Mesendoderm (in vitro differentiated cells): ENCODE data around the gene ITIH5.
A peak's percentile ranks its signal among the peaks of the same experiment; 100 is the strongest.

ENCODE experiments used
- DNase-seq: peaks from one replicate; pipeline ENCODE4 v3.0.0; 2013
- H2AK5ac ChIP-seq: 2 replicates; pipeline ENCODE4 v1.6.1; 2013; ENCODE audit warnings: low read length, inconsistent platforms
- H2BK120ac ChIP-seq: 2 replicates; pipeline ENCODE4 v1.6.1; 2013; ENCODE audit warnings: low read depth, mild to moderate bottlenecking, low read length, moderate library complexity, mixed read lengths
- H2BK15ac ChIP-seq: replicated peaks from 2 replicates; pipeline ENCODE4 v1.6.1; 2013; ENCODE audit warnings: low read depth, mild to moderate bottlenecking, moderate library complexity
- H2BK5ac ChIP-seq: 2 replicates; pipeline ENCODE4 v1.6.1; 2013; ENCODE audit warnings: low read length, inconsistent platforms
- H3K18ac ChIP-seq: 2 replicates; pipeline ENCODE4 v1.6.1; 2013; ENCODE audit warnings: mild to moderate bottlenecking, low read length, mixed read lengths
- H3K23ac ChIP-seq: one replicate; pipeline ENCODE4 v1.6.1; 2013; ENCODE audit warnings: low read length
- H3K27ac ChIP-seq: 2 replicates; pipeline ENCODE4 v1.5.1; 2013; ENCODE audit warnings: low read depth, mild to moderate bottlenecking, inconsistent platforms, low read length, moderate library complexity
- H3K27me3 ChIP-seq: 2 replicates; pipeline ENCODE4 v1.6.1; 2013; ENCODE audit warnings: low read length, control low read depth, mild to moderate bottlenecking, inconsistent platforms; ENCODE audit not compliant: insufficient read depth, poor library complexity
- H3K36me3 ChIP-seq: 2 replicates; pipeline ENCODE4 v1.6.1; 2013; ENCODE audit warnings: low read length, inconsistent platforms; ENCODE audit not compliant: control insufficient read depth, insufficient read depth
- H3K4ac ChIP-seq: one replicate; pipeline ENCODE4 v1.6.1; 2013; ENCODE audit warnings: low read depth, mild to moderate bottlenecking, low read length, moderate library complexity
- H3K4me1 ChIP-seq: 2 replicates; pipeline ENCODE4 v1.6.1; 2013; ENCODE audit warnings: low read depth, low read length, inconsistent platforms; ENCODE audit not compliant: control insufficient read depth
- H3K4me2 ChIP-seq: 2 replicates; pipeline ENCODE4 v1.6.1; 2013; ENCODE audit warnings: low read length
- H3K4me3 ChIP-seq: 2 replicates; pipeline ENCODE4 v1.5.1; 2013; ENCODE audit warnings: mild to moderate bottlenecking, low read length
- H3K56ac ChIP-seq: one replicate; pipeline ENCODE4 v1.6.1; 2013; ENCODE audit warnings: low read length
- H3K79me1 ChIP-seq: 2 replicates; pipeline ENCODE4 v1.6.1; 2013; ENCODE audit warnings: low read length, inconsistent platforms
- H3K79me2 ChIP-seq: 2 replicates; pipeline ENCODE4 v1.6.1; 2013; ENCODE audit warnings: mild to moderate bottlenecking, low read length; ENCODE audit not compliant: control insufficient read depth, insufficient read depth
- H3K9ac ChIP-seq: 2 replicates; pipeline ENCODE4 v1.6.1; 2013; ENCODE audit warnings: low read length, inconsistent platforms
- H4K5ac ChIP-seq: one replicate; pipeline ENCODE4 v1.6.1; 2013; ENCODE audit warnings: low read length
- H4K8ac ChIP-seq: one replicate; pipeline ENCODE4 v1.6.1; 2013; ENCODE audit warnings: low read depth, mild to moderate bottlenecking, control low read depth, low read length, moderate library complexity
- WGBS: extraction: QIAGEN DNeasy Blood & Tissue Kit; methylation state at CpG from one replicate; pipeline ENCODE4 v1.1.7; 2013; ENCODE audit warnings: low lambda C conversion rate, missing lambda C conversion rate; ENCODE audit not compliant: insufficient coverage; ENCODE audit errors: extremely low coverage; 5-methylcytosine and 5-hydroxymethylcytosine counted together

The ITIH5 gene

DNA sequence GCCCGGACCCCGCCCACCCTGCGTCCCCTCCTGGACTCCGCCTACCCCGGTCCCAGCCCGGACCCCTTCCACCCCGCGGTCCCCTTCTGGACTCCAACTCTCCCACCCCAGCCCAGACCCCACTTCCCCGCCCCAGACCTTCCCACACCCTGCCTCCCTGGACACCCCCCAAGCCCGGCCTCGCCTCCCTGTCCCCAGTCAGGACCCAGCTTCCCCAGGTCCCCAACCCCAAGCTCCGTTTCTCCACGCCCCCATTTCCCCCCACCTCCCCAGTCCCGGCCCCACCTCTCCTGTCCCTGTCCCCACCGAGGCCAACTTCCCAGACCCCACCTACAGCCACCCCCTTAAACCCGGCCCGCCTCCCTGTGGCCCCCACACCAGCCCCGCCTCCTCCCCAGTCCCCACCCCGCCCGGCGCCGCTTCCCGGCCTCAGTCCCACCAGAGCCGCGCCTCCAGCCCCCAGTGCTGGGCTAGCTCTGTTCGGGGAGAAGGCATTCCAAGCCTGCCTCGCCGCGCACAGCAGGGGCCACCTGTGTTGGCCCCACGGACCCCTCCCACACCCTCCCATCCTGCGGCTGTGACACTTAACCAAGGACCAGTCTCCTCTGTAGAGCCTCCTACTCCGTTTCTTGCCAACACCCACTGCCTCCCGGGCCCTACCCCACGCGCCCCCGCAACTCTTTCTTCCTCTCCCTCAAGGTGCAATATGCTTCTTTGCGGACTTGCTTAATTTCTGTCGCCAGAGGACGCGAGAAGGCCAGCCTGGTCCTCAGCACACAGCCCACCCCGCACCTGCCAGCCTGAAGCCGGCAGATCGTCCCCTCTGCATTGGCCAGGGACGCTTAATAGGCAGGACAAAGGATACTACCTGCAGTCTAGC is 736 bp upstream of the ITIH5 start:
- H3K79me2 ChIP-seq = no peaks in the 10 kb centered on the region
- H3K4me1 ChIP-seq = no peaks in the 10 kb centered on the region
- H3K56ac ChIP-seq = peak overlapping the region; percentile 27
- H3K27me3 ChIP-seq = peaks cover 8% of the 10 kb centered on the region
- H3K4ac ChIP-seq = no peak overlapping the region
- no peak overlapping the region for H4K8ac ChIP-seq
- H3K23ac ChIP-seq = no peak overlapping the region
- no CpG with 5 or more reads among the region's 44 CpGs for WGBS
- H2BK15ac ChIP-seq = no peak overlapping the region
- H3K18ac ChIP-seq = no peak overlapping the region
- H3K79me1 ChIP-seq = no peaks in the 10 kb centered on the region
- peak; percentile 50 for DNase-seq
- no peak overlapping the region for H4K5ac ChIP-seq
- no peak overlapping the region for H3K9ac ChIP-seq
- H3K4me3 ChIP-seq = peak overlapping the region; percentile 33
- no peak overlapping the region for H2BK120ac ChIP-seq
- H2BK5ac ChIP-seq = no peak overlapping the region
- H3K4me2 ChIP-seq = peak overlapping the region; percentile 9
- H3K27ac ChIP-seq = no peak overlapping the region
- no peaks in the 10 kb centered on the region for H3K36me3 ChIP-seq
- H2AK5ac ChIP-seq = no peak overlapping the region

DNA sequence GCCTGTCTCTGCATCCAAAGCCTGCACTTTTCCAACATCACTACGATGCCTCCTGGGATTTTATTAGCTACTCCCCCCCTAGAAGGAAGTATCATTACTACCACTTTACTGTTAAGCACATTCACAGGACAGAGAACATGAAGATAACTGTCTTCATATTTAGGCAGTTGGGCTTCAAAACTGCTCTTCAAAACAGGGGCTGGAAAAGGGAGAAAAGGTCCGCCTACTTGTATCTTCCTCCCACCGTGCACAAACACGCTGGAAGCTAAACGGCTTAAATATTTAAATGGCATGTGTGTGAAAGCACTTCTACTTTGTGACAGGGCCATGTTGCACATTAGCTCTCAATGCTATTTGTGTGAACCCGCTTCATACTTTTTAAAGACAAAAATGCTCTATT is 999 bp downstream of the ITIH5 start:
- H3K18ac ChIP-seq = no peak overlapping the region
- H2BK120ac ChIP-seq = no peak overlapping the region
- no peak overlapping the region for H2AK5ac ChIP-seq
- no peak overlapping the region for H3K4me2 ChIP-seq
- H2BK15ac ChIP-seq = no peak overlapping the region
- no peak overlapping the region for H4K5ac ChIP-seq
- H3K27ac ChIP-seq = no peak overlapping the region
- no peak overlapping the region for H2BK5ac ChIP-seq
- DNase-seq = no peak
- WGBS = no CpG with 5 or more reads among the region's 6 CpGs
- H3K27me3 ChIP-seq = peaks cover 8% of the 10 kb centered on the region
- no peak overlapping the region for H4K8ac ChIP-seq
- no peak overlapping the region for H3K23ac ChIP-seq
- H3K9ac ChIP-seq = no peak overlapping the region
- H3K56ac ChIP-seq = no peak overlapping the region
- H3K79me1 ChIP-seq = no peaks in the 10 kb centered on the region
- no peak overlapping the region for H3K4ac ChIP-seq
- H3K4me3 ChIP-seq = no peak overlapping the region
- no peaks in the 10 kb centered on the region for H3K36me3 ChIP-seq
- no peaks in the 10 kb centered on the region for H3K4me1 ChIP-seq
- no peaks in the 10 kb centered on the region for H3K79me2 ChIP-seq

DNA sequence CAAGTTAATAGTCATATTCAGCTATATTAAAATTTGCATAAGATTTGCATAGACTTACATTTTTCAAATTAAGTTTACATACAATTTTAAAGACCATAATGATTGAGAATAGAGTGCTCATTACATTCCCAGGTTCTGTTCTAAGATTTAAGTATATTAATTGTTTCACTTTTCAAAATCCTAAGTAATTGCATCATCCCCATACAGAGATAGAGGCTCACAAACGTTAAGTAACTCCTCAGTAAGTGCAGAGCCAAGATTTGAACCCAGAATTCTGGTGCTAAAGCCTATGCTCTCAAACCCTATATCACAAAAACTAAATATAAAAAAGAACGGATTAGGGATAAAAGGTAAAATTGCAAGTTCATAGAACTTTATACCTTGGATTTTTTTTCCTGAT is 2.1 kb downstream of the ITIH5 start:
- no peaks in the 10 kb centered on the region for H3K79me1 ChIP-seq
- no peak for DNase-seq
- H3K56ac ChIP-seq = no peak overlapping the region
- peaks cover 8% of the 10 kb centered on the region for H3K27me3 ChIP-seq
- H3K18ac ChIP-seq = no peak overlapping the region
- no peak overlapping the region for H3K4me3 ChIP-seq
- H4K5ac ChIP-seq = no peak overlapping the region
- H3K23ac ChIP-seq = no peak overlapping the region
- H3K27ac ChIP-seq = no peak overlapping the region
- H2AK5ac ChIP-seq = no peak overlapping the region
- no peak overlapping the region for H4K8ac ChIP-seq
- H3K4ac ChIP-seq = no peak overlapping the region
- H3K36me3 ChIP-seq = no peaks in the 10 kb centered on the region
- WGBS = no CpG with 5 or more reads among the region's 2 CpGs
- H3K4me2 ChIP-seq = no peak overlapping the region
- H3K79me2 ChIP-seq = no peaks in the 10 kb centered on the region
- no peak overlapping the region for H2BK5ac ChIP-seq
- H2BK15ac ChIP-seq = no peak overlapping the region
- no peak overlapping the region for H3K9ac ChIP-seq
- H3K4me1 ChIP-seq = no peaks in the 10 kb centered on the region
- no peak overlapping the region for H2BK120ac ChIP-seq

DNA sequence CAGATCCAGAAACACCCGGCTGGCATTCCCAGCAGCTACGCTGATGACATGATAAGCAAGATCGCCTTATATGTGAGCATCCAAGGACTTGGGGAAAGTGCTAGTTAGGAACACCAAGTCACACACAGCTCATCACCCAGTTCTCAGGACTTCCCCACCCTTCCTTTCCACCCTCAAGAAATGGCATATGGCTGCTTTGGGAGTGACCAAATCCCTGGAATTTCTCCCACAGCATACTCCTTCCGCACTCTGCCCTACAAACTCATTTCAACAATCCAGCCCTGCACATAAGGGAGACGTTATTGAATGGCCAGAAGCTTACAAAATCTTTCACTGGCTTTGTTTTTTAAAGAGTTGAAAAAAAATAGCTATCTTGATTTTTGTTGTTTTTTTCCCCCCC is 4.2 kb downstream of the ITIH5 start:
- no peak overlapping the region for H2AK5ac ChIP-seq
- no CpG with 5 or more reads among the region's 5 CpGs for WGBS
- H3K4me3 ChIP-seq = no peak overlapping the region

DNA sequence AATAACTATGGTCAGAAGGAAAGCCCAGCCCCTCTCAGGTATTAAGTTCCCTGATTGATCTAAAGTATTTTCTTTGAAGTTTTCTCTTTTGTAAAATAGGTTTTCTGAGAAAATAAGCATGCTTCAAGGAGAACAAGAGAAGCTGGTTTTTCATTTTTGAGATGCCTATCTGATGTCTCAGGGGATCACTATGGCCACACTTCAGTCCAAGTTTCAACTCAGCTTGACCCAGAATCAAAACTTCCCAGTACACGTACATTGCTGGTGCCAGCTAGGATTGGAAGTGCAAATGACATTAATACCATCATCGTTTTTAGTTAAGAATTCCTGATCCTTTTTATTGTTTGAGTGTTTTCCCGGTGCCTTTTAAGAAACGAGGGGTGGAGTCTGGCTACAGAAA is 7.2 kb downstream of the ITIH5 start:
- no peak overlapping the region for H2BK120ac ChIP-seq
- no peaks in the 10 kb centered on the region for H3K4me1 ChIP-seq
- no peaks in the 10 kb centered on the region for H3K36me3 ChIP-seq
- WGBS = no CpG with 5 or more reads among the region's 4 CpGs
- H3K9ac ChIP-seq = no peak overlapping the region
- no peak overlapping the region for H3K23ac ChIP-seq
- no peak overlapping the region for H3K4ac ChIP-seq
- no peaks in the 10 kb centered on the region for H3K79me1 ChIP-seq
- H3K79me2 ChIP-seq = no peaks in the 10 kb centered on the region
- no peak overlapping the region for H3K4me2 ChIP-seq
- H2BK15ac ChIP-seq = no peak overlapping the region
- no peak overlapping the region for H4K8ac ChIP-seq
- DNase-seq = no peak
- H3K18ac ChIP-seq = no peak overlapping the region
- H3K27me3 ChIP-seq = no peaks in the 10 kb centered on the region
- no peak overlapping the region for H2BK5ac ChIP-seq
- no peak overlapping the region for H4K5ac ChIP-seq
- no peak overlapping the region for H3K27ac ChIP-seq
- no peak overlapping the region for H2AK5ac ChIP-seq
- H3K4me3 ChIP-seq = no peak overlapping the region
- no peak overlapping the region for H3K56ac ChIP-seq

More for the DNA sequence above, 4.2 kb downstream of the ITIH5 start:
- peaks cover 8% of the 10 kb centered on the region for H3K27me3 ChIP-seq
- DNase-seq = no peak
- H3K4me1 ChIP-seq = no peaks in the 10 kb centered on the region
- no peak overlapping the region for H3K4me2 ChIP-seq
- no peak overlapping the region for H2BK120ac ChIP-seq
- H3K18ac ChIP-seq = no peak overlapping the region
- H3K79me2 ChIP-seq = no peaks in the 10 kb centered on the region
- no peak overlapping the region for H2BK5ac ChIP-seq
- H3K36me3 ChIP-seq = no peaks in the 10 kb centered on the region
- no peak overlapping the region for H3K9ac ChIP-seq
- no peak overlapping the region for H3K4ac ChIP-seq
- no peak overlapping the region for H4K8ac ChIP-seq
- H2BK15ac ChIP-seq = no peak overlapping the region
- H3K27ac ChIP-seq = no peak overlapping the region
- no peak overlapping the region for H4K5ac ChIP-seq
- no peaks in the 10 kb centered on the region for H3K79me1 ChIP-seq
- no peak overlapping the region for H3K56ac ChIP-seq
- H3K23ac ChIP-seq = no peak overlapping the region

DNA sequence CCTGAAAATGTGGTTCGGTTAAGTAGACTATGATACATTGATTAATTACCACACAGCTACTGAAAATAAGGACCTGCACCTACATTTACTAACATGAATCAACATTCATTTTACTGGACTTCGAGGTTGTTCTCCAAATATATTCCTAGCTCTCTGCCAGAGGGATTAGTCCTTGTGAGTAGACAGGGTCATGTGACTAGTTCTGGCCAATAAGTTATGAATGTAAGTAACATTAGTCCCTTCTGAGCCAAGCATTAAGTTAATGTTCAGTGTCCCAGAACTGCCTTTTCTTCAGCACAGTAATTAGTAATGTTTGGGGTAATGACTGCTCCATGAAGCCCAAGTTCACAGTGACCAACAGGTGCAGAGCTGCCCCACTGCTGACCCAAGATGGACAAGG is 9.2 kb downstream of the ITIH5 start:
- no peak overlapping the region for H3K23ac ChIP-seq
- no peak overlapping the region for H3K18ac ChIP-seq
- no peak overlapping the region for H3K27ac ChIP-seq
- H3K4me3 ChIP-seq = no peak overlapping the region
- no peak overlapping the region for H2AK5ac ChIP-seq
- H3K79me2 ChIP-seq = no peaks in the 10 kb centered on the region
- H2BK120ac ChIP-seq = no peak overlapping the region
- no peak overlapping the region for H3K4me2 ChIP-seq
- H3K79me1 ChIP-seq = no peaks in the 10 kb centered on the region
- H4K8ac ChIP-seq = no peak overlapping the region
- no peak for DNase-seq
- H3K27me3 ChIP-seq = no peaks in the 10 kb centered on the region
- no peak overlapping the region for H3K4ac ChIP-seq
- no peak overlapping the region for H3K56ac ChIP-seq
- H4K5ac ChIP-seq = no peak overlapping the region
- WGBS = no CpG with 5 or more reads among the region's 2 CpGs
- H3K36me3 ChIP-seq = no peaks in the 10 kb centered on the region
- H2BK5ac ChIP-seq = no peak overlapping the region
- H2BK15ac ChIP-seq = no peak overlapping the region
- H3K4me1 ChIP-seq = no peaks in the 10 kb centered on the region
- H3K9ac ChIP-seq = no peak overlapping the region
